GM12878 (cell line): Measurements from ENCODE around the gene WWOX. TPM values are rescaled to one million over a fixed set of nuclear protein-coding genes. Genes with fewer than 3 reads are reported as not detected.

Source experiments
- ATAC-seq: fragments of 200-7000 bp; cut with Tn5 transposase; 3 replicates; pipeline ENCODE4 v1.9.1; 2020; ENCODE audit warnings: mild to moderate bottlenecking, moderate library complexity
- BruUV-seq: library from RNA; stranded (reverse); fragments of 400-500 nt; replicated peaks from 2 replicates; lab custom pipeline; 2021; lab: Mats Ljungman, UMichigan
- CTCF ChIA-PET: fragments of 300-600 bp; sonication (Branson Sonifier 250); formaldehyde crosslinking; extraction: SDS; loops from one replicate; lab custom pipeline; 2021; ENCODE audit warnings: inconsistent platforms; lab: Yijun Ruan, JAX
- POLR2A ChIA-PET: fragments of 350-600 bp; formaldehyde crosslinking; extraction: SDS; loops from one replicate; lab custom pipeline; 2021; ENCODE audit warnings: inconsistent platforms; lab: Charles Lee
- RAD21 ChIA-PET: fragments of 300-600 bp; sonication (Branson Sonifier 250); formaldehyde crosslinking; loops from one replicate; lab custom pipeline; 2023; ENCODE audit warnings: antibody characterized with exemption; ENCODE audit not compliant: unreplicated experiment; lab: Charles Lee
- SMC1A ChIA-PET: fragments of 300-600 bp; sonication (Branson Sonifier 250); formaldehyde crosslinking; loops from one replicate; lab custom pipeline; 2023; ENCODE audit not compliant: unreplicated experiment, uncharacterized antibody; lab: Charles Lee
- DNase-seq: peaks from one replicate; pipeline ENCODE4 v3.0.0-alpha.2; 2011; ENCODE audit warnings: low read depth, low spot score
- FAIRE-seq: peaks from 3 replicates; lab custom pipeline; 2011; peaks lifted over from hg19 to GRCh38; lab: Jason Lieb, UNC
- H2AFZ ChIP-seq: 2 replicates; pipeline ENCODE4 v1.6.0; 2011; ENCODE audit warnings: low read depth, low read length, control low read depth; ENCODE audit not compliant: control insufficient read depth
- H3K27ac ChIP-seq: 2 replicates; pipeline ENCODE4 v1.5.1; 2011; ENCODE audit warnings: control low read depth; ENCODE audit not compliant: control insufficient read depth, insufficient read depth
- H3K27me3 ChIP-seq, 2 experiments: replicated peaks in 1 of 2; 2 replicates each; pipeline versions ENCODE4 v1.6.0 to v1.6.1; 2011; ENCODE audit warnings: low read length in 1 of 2; ENCODE audit not compliant: control insufficient read depth in 2 of 2, insufficient read depth in 2 of 2
- H3K36me3 ChIP-seq, 2 experiments: 2 replicates each; pipeline ENCODE4 v1.5.1; 2011; ENCODE audit warnings: low read length in 1 of 2; ENCODE audit not compliant: control insufficient read depth in 2 of 2, insufficient read depth in 2 of 2
- H3K4me1 ChIP-seq: 2 replicates; pipeline ENCODE4 v1.6.1; 2011; ENCODE audit warnings: mild to moderate bottlenecking, low read length, moderate library complexity, mixed read lengths; ENCODE audit not compliant: control insufficient read depth, insufficient read depth
- H3K4me2 ChIP-seq: 2 replicates; pipeline ENCODE4 v1.6.0; 2011; ENCODE audit warnings: control low read depth; ENCODE audit not compliant: control insufficient read depth, insufficient read depth
- H3K4me3 ChIP-seq: fragments of 200-600 bp; sonication (generic); 2 replicates; pipeline ENCODE4 v1.5.1; 2016
- H3K79me2 ChIP-seq: 2 replicates; pipeline ENCODE4 v1.6.0; 2011; ENCODE audit warnings: low read length; ENCODE audit not compliant: control insufficient read depth, insufficient read depth
- H3K9ac ChIP-seq: 2 replicates; pipeline ENCODE4 v1.8.0; 2011; ENCODE audit warnings: low read length, control low read depth, mixed read lengths; ENCODE audit not compliant: control insufficient read depth, insufficient read depth
- H3K9me3 ChIP-seq: replicated peaks from 3 replicates; pipeline ENCODE4 v1.5.1; 2011; ENCODE audit warnings: mild to moderate bottlenecking, low read length; ENCODE audit not compliant: control insufficient read depth, insufficient read depth
- H4K20me1 ChIP-seq: 2 replicates; pipeline ENCODE4 v1.6.0; 2011; ENCODE audit not compliant: control insufficient read depth, insufficient read depth
- BACH1 ChIP-seq: fragments of 450-650 bp; IDR thresholded peaks from 2 replicates; pipeline ENCODE4 v1.6.1; 2017; ENCODE audit warnings: mild to moderate bottlenecking, borderline replicate concordance
- BHLHE40 ChIP-seq, 2 experiments: fragments of 450-650 bp in 1 of 2; IDR thresholded peaks; 2 replicates each; pipeline ENCODE4 v1.6.1; 2011 to 2017; ENCODE audit warnings: low read depth in 2 of 2, borderline replicate concordance in 1 of 2, improper control_type of control experiment in 1 of 2, low read length in 1 of 2, mild to moderate bottlenecking in 1 of 2
- CEBPB ChIP-seq, 2 experiments: fragments of 150-350 bp in 1 of 2; IDR thresholded peaks; 2 replicates each; pipeline ENCODE4 v1.6.1; 2012 to 2014; ENCODE audit warnings: low read depth in 2 of 2, low read length in 2 of 2, borderline replicate concordance in 1 of 2, inconsistent platforms in 1 of 2
- CHD4 ChIP-seq: fragments of 200-600 bp; sonication (generic); IDR thresholded peaks from 2 replicates; pipeline ENCODE4 v1.6.1; 2016; ENCODE audit warnings: mild to moderate bottlenecking
- ELK1 ChIP-seq: IDR thresholded peaks from 2 replicates; pipeline ENCODE4 v1.6.1; 2012; ENCODE audit warnings: low read depth, low read length, improper control_type of control experiment
- HDAC6 ChIP-seq: fragments of 200-600 bp; sonication (generic); IDR thresholded peaks from one replicate; pipeline ENCODE4 v1.8.0; 2017; ENCODE audit warnings: antibody characterized with exemption; ENCODE audit not compliant: unreplicated experiment
- IKZF1 ChIP-seq: fragments of 450-650 bp; conservative IDR thresholded peaks from 2 replicates; pipeline ENCODE4 v1.6.1; 2017; ENCODE audit warnings: antibody characterized with exemption, mild to moderate bottlenecking
- KAT2A ChIP-seq: conservative IDR thresholded peaks from 2 replicates; pipeline ENCODE4 v1.6.1; 2011; ENCODE audit warnings: low read depth, low read length; ENCODE audit not compliant: control insufficient read depth
- LARP7 ChIP-seq: fragments of 450-650 bp; IDR thresholded peaks from 2 replicates; pipeline ENCODE4 v1.6.1; 2017; ENCODE audit warnings: mild to moderate bottlenecking
- NFYB ChIP-seq: IDR thresholded peaks from 2 replicates; pipeline ENCODE4 v1.6.1; 2011; ENCODE audit warnings: low read depth, mild to moderate bottlenecking, low read length, improper control_type of control experiment, moderate library complexity; ENCODE audit not compliant: insufficient read depth
- NKRF ChIP-seq: fragments of 450-650 bp; conservative IDR thresholded peaks from 2 replicates; pipeline ENCODE4 v1.6.1; 2017; ENCODE audit warnings: mild to moderate bottlenecking, moderate library complexity
- POLR2AphosphoS5 ChIP-seq: IDR thresholded peaks from 2 replicates; pipeline ENCODE4 v1.6.1; 2011; ENCODE audit warnings: mild to moderate bottlenecking, low read length, inconsistent platforms
- SMARCA5 ChIP-seq: fragments of 450-650 bp; IDR thresholded peaks from 2 replicates; pipeline ENCODE4 v1.6.1; 2017; ENCODE audit warnings: mild to moderate bottlenecking
- SREBF1 ChIP-seq: IDR thresholded peaks from 2 replicates; pipeline ENCODE4 v1.6.1; 2012; ENCODE audit warnings: mild to moderate bottlenecking, low read length
- SREBF2 ChIP-seq: IDR thresholded peaks from 2 replicates; pipeline ENCODE4 v1.6.1; 2012; ENCODE audit warnings: mild to moderate bottlenecking, low read length
- TARDBP ChIP-seq: IDR thresholded peaks from 2 replicates; pipeline ENCODE4 v1.6.1; 2016; ENCODE audit warnings: borderline replicate concordance
- ZNF207 ChIP-seq: fragments of 450-650 bp; IDR thresholded peaks from 2 replicates; pipeline ENCODE4 v1.6.1; 2014; ENCODE audit warnings: antibody characterized with exemption, mild to moderate bottlenecking, borderline replicate concordance
- ZNF217 ChIP-seq: fragments of 450-650 bp; IDR thresholded peaks from 2 replicates; pipeline ENCODE4 v1.6.1; 2017; ENCODE audit warnings: antibody characterized with exemption, mild to moderate bottlenecking
- ZSCAN29 ChIP-seq: fragments of 450-650 bp; IDR thresholded peaks from 2 replicates; pipeline ENCODE4 v1.6.1; 2017; ENCODE audit warnings: mild to moderate bottlenecking, moderate library complexity
- WGBS: methylation state at CpG from one replicate; pipeline ENCODE4 v1.1.6; 2016; ENCODE audit warnings: low lambda C conversion rate; ENCODE audit not compliant: insufficient replicate concordance, insufficient coverage; ENCODE audit errors: missing lambda C conversion rate; 5-methylcytosine and 5-hydroxymethylcytosine counted together
- in situ Hi-C: fragments of 300-500 bp; cut with MboI; formaldehyde crosslinking; loops from 9 replicates; pipeline ENCODE4 v1.14.3; 2018; ENCODE audit warnings: mixed read lengths
- intact Hi-C: fragments of 100-400 bp; cut with micrococcal nuclease; formaldehyde crosslinking; loops from one replicate; pipeline ENCODE4 v1.14.2; 2022; ENCODE audit not compliant: unreplicated experiment
- polyA plus RNA-seq, 11 experiments: library from polyadenylated mRNA; depleted of rRNA in 4 of 11; unstranded in 6 of 11; stranded (reverse) in 5 of 11; fragments of >200 nt; fragmentation: Nextera tagmentation in 4 of 11; fragmentation: Illumina TruSeq in 1 of 11; extraction: Ambion mirVana in 4 of 11; extraction: Trizol in 1 of 11; gene quantifications; 1 replicate in 1 of 11; 2 replicates in 10 of 11; pipeline versions ENCODE4 v1.2.1 to v1.2.3, GENCODE V29; 2011 to 2016; ENCODE audit warnings: inconsistent platforms in 2 of 11, missing spikeins in 2 of 11, low read depth in 1 of 11
- total RNA-seq, 4 experiments: library from RNA; depleted of rRNA in 3 of 4; stranded (reverse); fragments of >200 nt in 3 of 4; fragmentation: Illumina TruSeq in 1 of 4; extraction: Trizol in 1 of 4; gene quantifications; 2 replicates each; pipeline versions ENCODE4 v1.2.1 to v1.2.3, GENCODE V29; 2013 to 2021

The WWOX gene
- total and polyA plus RNA-seq, 10 of the 15 experiments (the other 5 are each of a cell fraction or from before 2014, with no cell fraction given): 2.8 to 24.4 (median 17.8) TPM

GRCh38 chr16:79139799-79140198 is 1040.3 kb downstream of the WWOX start:
- intact Hi-C loops: no loop called here

GRCh38 chr16:79143026-79143425 is 1043.6 kb downstream of the WWOX start:
- SMC1A ChIA-PET: interaction anchor here (1.4 kb wide), 1 partner anchor 53 kb away, joined by 4 read pairs; no protein-coding TSS in a partner anchor
- TF ChIP-seq KAT2A (no peak), NFYB (no peak), ZNF207 (no peak), SREBF2 (no peak), SMARCA5 (no peak), POLR2AphosphoS5 (no peak), NKRF (no peak), ELK1 (no peak), CEBPB (IDR thresholded peaks at IDR 0.05; ENCODE audit: borderline replicate concordance in 1 of 2, low read depth in 2 of 2, low read length in 2 of 2) (no peak), LARP7 (no peak), ZNF217 (no peak), HDAC6 (no peak), IKZF1 (no peak), SREBF1 (no peak), BHLHE40 (IDR thresholded peaks at IDR 0.05; ENCODE audit: borderline replicate concordance in 1 of 2, low read depth in 2 of 2, low read length in 1 of 2) (no peak)

More at GRCh38 chr16:79139799-79140198, 1040.3 kb downstream of the WWOX start:
- H3K4me2 ChIP-seq: no peak overlapping the region
- no TSS peak for BruUV-seq
- H3K9ac ChIP-seq: no peak overlapping the region
- in situ Hi-C loops: no loop called here
- FAIRE-seq (no peak), DNase-seq (no peak), ATAC-seq (no peak)
- 55% methylated on average over 7 of the region's 7 CpGs for WGBS
- ChIA-PET RAD21 (no interaction called here), SMC1A (no interaction called here), CTCF (no interaction called here), POLR2A (no interaction called here)
- H3K4me1 ChIP-seq: no peaks in the 10 kb centered on the region
- H3K4me3 ChIP-seq: no peak overlapping the region
- no peak overlapping the region for H3K27ac ChIP-seq
- H2AFZ ChIP-seq: no peak overlapping the region
- no peak for TF ChIP-seq BACH1
- no peak for TF ChIP-seq ZSCAN29
- no peak for TF ChIP-seq CHD4
- no peak for TF ChIP-seq TARDBP
- H4K20me1 ChIP-seq: no peaks in the 10 kb centered on the region
- H3K27me3 ChIP-seq: no peaks in the 10 kb centered on the region; a peak in 1 of 4 replicates
- H3K36me3 ChIP-seq: no peaks in the 10 kb centered on the region
- no peaks in the 10 kb centered on the region for H3K79me2 ChIP-seq
- no peaks in the 10 kb centered on the region for H3K9me3 ChIP-seq

More at GRCh38 chr16:79143026-79143425, 1043.6 kb downstream of the WWOX start:
- H4K20me1 ChIP-seq: no peaks in the 10 kb centered on the region
- no peaks in the 10 kb centered on the region; a peak in 2 of 4 replicates for H3K27me3 ChIP-seq
- ATAC-seq: no peak
- no peak overlapping the region for H2AFZ ChIP-seq
- no TSS peak for BruUV-seq
- POLR2A ChIA-PET: no interaction called here
- no peak overlapping the region for H3K9ac ChIP-seq
- WGBS: 56% methylated on average over 2 of the region's 2 CpGs
- H3K36me3 ChIP-seq: no peaks in the 10 kb centered on the region
- no peak overlapping the region for H3K4me2 ChIP-seq
- no peak overlapping the region for H3K27ac ChIP-seq
- no peak for FAIRE-seq
- no peak overlapping the region for H3K4me3 ChIP-seq
- in situ Hi-C loops: no loop called here
- DNase-seq: no peak
- no peaks in the 10 kb centered on the region for H3K79me2 ChIP-seq
- CTCF ChIA-PET: no interaction called here
- H3K9me3 ChIP-seq: no peaks in the 10 kb centered on the region
- RAD21 ChIA-PET: no interaction called here
- no peaks in the 10 kb centered on the region for H3K4me1 ChIP-seq
- intact Hi-C loops: no loop called here
